Testis (tissue), 2 donors: ENCODE data around the gene POU3F1.

ENCODE experiments used
- CTCF ChIP-seq, 3 experiments: fragments of 450-650 bp in 2 of 3; fragments of 200-600 bp in 1 of 3; sonication (generic) in 1 of 3; IDR thresholded peaks; one replicate each; pipeline ENCODE4 v1.5.1; 2016 to 2019; ENCODE audit warnings: antibody characterized with exemption in 3 of 3, mild to moderate bottlenecking in 2 of 3, moderate library complexity in 1 of 3
- POLR2A ChIP-seq: fragments of 450-650 bp; IDR thresholded peaks from one replicate; pipeline ENCODE4 v1.6.1; 2017; ENCODE audit warnings: antibody characterized with exemption, mild to moderate bottlenecking, moderate library complexity

- TF ChIP-seq CTCF (IDR thresholded peaks at IDR 0.05) (no peak), POLR2A (no peak)
These were observed 27.7 kb upstream of the POU3F1 start for GRCh38 chr1:38074302-38074677.
